ENCODE results near the gene RNF14.
A peak's percentile ranks its signal among the peaks of the same experiment; 100 is the strongest.

RNF14 gene

DNA sequence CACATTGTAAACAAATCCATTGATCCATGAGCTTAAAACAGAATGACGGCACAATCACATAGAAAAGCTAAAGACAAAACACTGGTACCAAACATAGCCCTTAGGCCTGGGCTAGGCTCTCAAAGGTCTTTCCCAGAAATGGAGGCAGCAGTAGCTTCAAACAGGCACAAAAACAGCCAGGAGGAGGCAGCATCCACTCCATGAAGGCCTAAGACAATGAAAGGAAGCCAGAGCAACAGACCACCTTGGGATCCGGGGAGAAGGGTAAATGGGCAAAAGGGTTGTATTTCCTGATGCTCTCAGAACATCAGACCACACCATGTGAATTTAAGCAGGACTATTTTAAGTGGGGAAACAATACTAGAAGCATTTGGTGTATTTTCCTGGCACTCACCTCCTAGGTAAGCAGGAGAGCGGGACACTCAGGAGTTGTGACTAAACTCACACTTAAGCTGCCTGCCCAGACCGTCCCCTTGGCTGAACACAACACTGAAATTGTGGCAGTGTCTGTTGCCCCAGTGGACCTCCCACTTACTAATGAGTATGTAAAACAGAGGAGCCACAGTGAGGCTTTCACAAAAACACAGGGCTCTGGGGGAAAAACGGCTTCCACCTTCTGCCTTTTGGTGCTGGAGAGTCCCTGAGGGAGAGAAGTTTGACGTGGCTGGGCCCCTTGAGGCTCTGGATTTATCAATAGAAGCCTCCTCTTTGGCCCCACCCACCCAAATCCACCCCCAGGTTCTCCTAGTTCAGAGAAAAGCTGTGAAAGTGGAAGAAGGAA is 32.0 kb downstream of the RNF14 start:
- DNase-seq (ENCODE audit: extremely low spot score) = no peak

DNA sequence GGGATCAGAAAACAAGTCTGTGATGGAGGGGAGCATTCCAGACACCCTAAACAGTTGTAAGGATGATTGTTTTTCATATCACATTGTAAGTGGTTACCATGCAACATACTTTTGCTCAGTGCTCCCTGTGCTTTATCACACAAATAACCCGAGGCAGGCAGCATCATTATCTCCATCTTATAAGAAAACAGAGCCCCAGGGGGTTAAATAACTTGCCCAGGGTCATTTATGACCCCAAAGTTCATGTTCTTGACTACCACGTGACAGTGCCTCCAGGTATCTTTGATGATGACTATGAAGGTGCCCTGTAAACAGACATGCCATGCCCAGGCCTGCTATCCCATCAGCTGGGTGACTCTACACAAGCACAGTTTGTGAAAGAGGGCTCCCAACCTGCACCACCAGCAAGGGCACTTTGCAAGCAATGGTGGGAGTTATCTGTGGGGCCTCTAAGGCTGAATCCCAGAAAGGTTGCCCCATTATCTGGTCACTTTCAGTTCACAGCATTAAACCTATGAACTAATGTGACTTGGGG is 34.4 kb downstream of the RNF14 start:
- no peak for DNase-seq (ENCODE audit: extremely low spot score)
- ChIA-PET POLR2A (no interaction called here), CTCF (interaction anchor here (0.9 to 17.9 kb wide), 2 partner anchors 9 to 12 kb away, joined by 3 to 225 read pairs; partner anchors contain the start of gene GNPDA1)
- TF ChIP-seq, protein P1, sequence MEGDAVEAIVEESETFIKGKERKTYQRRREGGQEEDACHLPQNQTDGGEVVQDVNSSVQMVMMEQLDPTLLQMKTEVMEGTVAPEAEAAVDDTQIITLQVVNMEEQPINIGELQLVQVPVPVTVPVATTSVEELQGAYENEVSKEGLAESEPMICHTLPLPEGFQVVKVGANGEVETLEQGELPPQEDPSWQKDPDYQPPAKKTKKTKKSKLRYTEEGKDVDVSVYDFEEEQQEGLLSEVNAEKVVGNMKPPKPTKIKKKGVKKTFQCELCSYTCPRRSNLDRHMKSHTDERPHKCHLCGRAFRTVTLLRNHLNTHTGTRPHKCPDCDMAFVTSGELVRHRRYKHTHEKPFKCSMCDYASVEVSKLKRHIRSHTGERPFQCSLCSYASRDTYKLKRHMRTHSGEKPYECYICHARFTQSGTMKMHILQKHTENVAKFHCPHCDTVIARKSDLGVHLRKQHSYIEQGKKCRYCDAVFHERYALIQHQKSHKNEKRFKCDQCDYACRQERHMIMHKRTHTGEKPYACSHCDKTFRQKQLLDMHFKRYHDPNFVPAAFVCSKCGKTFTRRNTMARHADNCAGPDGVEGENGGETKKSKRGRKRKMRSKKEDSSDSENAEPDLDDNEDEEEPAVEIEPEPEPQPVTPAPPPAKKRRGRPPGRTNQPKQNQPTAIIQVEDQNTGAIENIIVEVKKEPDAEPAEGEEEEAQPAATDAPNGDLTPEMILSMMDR (IDR thresholded peaks at IDR 0.05; ENCODE audit: control extremely low read depth, extremely low read depth, low read depth, missing control alignments) = no peak

More for the DNA sequence above, 32.0 kb downstream of the RNF14 start:
- TF ChIP-seq, protein P1 (IDR thresholded peaks at IDR 0.05; ENCODE audit: control extremely low read depth, extremely low read depth, low read depth, missing control alignments) = peak; percentile 28
- CTCF ChIA-PET = interaction anchor here (1.0 to 17.9 kb wide), 6 partner anchors 11 to 144 kb away, joined by 3 to 225 read pairs (median 6); partner anchors contain the start of genes GNPDA1 and RNF14
- POLR2A ChIA-PET = no interaction called here

DNA sequence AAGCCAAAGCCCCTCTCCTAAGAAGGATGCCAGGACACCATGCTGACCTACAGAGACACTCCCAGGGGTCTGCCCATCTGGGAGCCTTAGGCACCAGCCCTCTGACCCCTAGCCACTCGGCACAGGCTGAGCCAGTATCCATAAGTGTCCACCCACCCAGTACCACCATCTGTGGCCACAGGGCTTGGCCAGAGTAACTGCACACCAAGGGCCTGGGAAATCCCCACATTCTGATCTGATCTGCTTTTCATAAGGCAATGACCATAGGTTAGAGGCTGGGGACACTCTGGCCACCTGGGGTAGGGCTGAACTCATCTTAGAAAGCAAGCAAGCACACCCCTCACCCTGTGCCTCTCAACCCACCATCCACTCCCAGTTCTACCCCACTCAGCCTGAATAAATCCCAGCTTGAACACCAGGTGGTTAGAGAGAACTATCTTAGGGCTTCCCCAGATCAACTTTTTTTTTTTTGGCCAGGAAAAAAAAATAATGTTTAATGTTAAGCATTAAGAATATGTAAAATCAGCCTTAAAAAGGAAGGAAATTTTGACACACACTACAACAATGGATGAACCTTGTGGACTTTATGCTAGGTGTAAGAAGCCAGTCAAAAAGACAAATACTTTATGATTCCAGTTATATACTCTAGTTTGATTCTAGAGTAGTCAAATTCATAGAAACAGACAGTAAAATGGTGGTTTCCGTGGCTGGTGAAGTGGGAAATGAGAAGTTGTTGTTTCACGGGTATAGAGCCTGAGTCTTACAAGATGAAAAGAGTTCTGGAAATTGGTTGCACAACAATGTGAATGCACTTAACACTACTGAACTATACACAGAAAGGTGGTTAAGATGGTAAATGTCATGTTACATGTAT is 37.7 kb downstream of the RNF14 start:
- ChIA-PET POLR2A (no interaction called here), CTCF (interaction anchor here (1.0 to 11.1 kb wide), 6 partner anchors 9 to 315 kb away, joined by 3 to 225 read pairs (median 4); partner anchors contain the start of gene RNF14)
- DNase-seq (ENCODE audit: extremely low spot score) = no peak
- TF ChIP-seq, protein P1 (IDR thresholded peaks at IDR 0.05; ENCODE audit: control extremely low read depth, extremely low read depth, low read depth, missing control alignments) = no peak

DNA sequence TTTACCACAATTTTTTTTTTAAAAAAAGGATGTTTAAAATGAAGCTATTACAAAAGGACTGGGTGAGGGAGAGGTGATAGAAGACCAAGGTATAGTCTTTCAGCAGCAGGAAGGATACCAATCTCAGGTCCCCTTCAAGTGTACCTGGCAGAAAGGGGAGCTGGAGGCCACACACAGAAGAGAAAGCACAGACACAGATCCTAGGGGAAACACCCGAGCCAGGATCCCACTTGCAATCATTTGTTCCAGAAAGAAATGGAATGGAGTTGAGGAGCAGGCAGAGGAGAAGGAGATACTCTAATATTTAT is 38.3 kb downstream of the RNF14 start:
- CTCF ChIA-PET = interaction anchor here (1.2 to 11.1 kb wide), 3 partner anchors 9 to 38 kb away, joined by 4 to 225 read pairs (median 5); partner anchors contain the start of gene RNF14
- DNase-seq (ENCODE audit: extremely low spot score) = no peak
- TF ChIP-seq, protein P1 (IDR thresholded peaks at IDR 0.05; ENCODE audit: control extremely low read depth, extremely low read depth, low read depth, missing control alignments) = no peak
- POLR2A ChIA-PET = no interaction called here

DNA sequence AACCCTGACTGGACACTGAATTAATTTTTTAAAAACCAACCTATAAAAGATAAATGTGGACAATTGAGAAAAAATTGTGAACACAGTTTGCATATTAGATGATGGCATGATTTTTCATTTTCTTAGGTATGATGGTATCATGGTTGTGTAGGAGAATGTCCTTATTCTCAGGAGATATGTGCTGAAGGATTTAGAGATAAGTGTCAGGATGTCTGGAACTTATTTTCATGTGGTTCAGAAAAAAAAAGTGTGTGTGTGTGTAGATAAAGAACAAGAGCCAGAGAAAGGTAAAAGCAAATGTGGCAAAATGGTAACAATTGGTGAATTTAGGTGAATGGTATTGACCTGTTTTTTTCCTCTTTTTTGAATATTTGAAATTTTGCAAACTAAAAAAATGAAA is 39.9 kb downstream of the RNF14 start:
- TF ChIP-seq, protein P1 (IDR thresholded peaks at IDR 0.05; ENCODE audit: control extremely low read depth, extremely low read depth, low read depth, missing control alignments) = no peak
- no peak for DNase-seq (ENCODE audit: extremely low spot score)
- POLR2A ChIA-PET = no interaction called here
- CTCF ChIA-PET = interaction anchor here (0.6 to 11.1 kb wide), 4 partner anchors 13 to 417 kb away, joined by 3 to 225 read pairs (median 8); partner anchors contain the start of gene RNF14

DNA sequence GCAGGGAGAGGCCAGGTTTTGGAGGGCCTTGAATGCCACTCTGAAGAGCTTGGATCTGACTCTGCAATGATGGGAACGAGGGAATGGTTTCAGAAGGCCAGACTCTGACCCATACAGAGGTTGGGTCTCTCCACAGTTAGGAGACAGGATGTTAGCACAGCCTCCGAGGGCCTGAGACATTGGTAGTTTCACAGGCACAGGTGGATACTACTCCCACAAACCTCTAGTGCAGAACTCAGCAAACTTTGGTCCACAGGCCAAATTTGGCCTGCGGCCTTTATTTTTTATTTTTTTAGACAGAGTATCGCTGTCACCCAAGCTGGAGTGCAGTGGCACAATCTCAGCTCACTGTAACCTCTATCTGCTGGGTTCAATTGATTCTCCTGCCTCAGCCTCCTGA is 41.0 kb downstream of the RNF14 start:
- TF ChIP-seq, protein P1 (IDR thresholded peaks at IDR 0.05; ENCODE audit: control extremely low read depth, extremely low read depth, low read depth, missing control alignments) = no peak
- ChIA-PET CTCF (interaction anchor here (1.5 to 11.1 kb wide), 3 partner anchors 12 to 41 kb away, joined by 4 to 225 read pairs (median 12); partner anchors contain the start of gene RNF14), POLR2A (no interaction called here)
- no peak for DNase-seq (ENCODE audit: extremely low spot score)
